ENCODE results near the gene PAK6.

Gene PAK6

DNA sequence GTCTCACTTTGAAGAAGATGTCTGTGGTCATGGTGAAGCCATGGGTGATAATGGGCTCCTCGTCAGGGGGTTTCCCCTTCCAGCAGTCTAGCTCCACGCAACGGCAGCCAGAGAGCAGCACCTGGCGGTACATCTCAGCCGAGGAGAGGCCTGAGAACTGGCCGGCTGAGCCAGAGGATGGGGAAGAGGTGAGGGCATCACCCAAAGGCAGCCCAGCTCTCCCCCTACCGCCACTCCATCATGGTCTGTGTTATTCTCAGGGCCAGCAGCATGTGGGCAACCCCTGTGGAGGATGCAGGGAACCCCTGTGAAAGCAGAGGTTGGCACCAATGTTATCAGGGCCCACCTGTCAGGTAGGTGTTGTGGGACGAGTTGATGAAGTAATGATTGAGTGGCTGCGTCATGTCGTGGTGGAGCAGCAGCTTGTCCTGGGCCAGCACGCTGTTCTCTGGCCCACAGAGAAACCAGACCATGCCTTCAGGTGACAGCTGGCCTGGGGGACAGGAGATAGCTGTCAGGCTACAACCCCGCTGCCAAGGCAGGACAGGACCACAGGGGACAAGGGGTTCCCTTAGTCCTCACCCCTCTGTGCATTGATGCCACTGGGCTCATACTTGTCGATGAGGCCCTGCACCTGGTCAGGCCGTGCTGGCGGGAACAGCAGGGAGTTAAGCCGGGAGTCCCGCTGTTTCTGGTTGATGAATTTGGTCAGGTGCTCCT, 59.5 kb downstream of the PAK6 start:
- Histone ChIP-seq H2AFZ (ENCODE audit: low read length) (no peak overlapping the region), H3K9ac (ENCODE audit: low read depth, low read length, poor library complexity, severe bottlenecking) (no peak overlapping the region), H3K4me1 (ENCODE audit: insufficient read depth, low read length, poor library complexity, severe bottlenecking) (peaks cover 4% of the 10 kb centered on the region), H3K27me3 (ENCODE audit: insufficient read depth, low read length, poor library complexity, severe bottlenecking) (no peaks in the 10 kb centered on the region), H3F3A (ENCODE audit: low read depth) (no peaks in the 10 kb centered on the region), H3K9me3 (ENCODE audit: insufficient read depth, low read depth, low read length) (peaks cover 5% of the 10 kb centered on the region; the same call in 1 of the 2 replicates), H4K20me1 (ENCODE audit: insufficient read depth, low read length, poor library complexity, severe bottlenecking) (no peaks in the 10 kb centered on the region), H3K4me3 (ENCODE audit: low read length, poor library complexity, severe bottlenecking) (no peak overlapping the region), H3K79me2 (ENCODE audit: insufficient read depth, low read length) (peaks cover 13% of the 10 kb centered on the region; the same call in 1 of the 2 replicates), H3K9me2 (replicated peaks; ENCODE audit: low read depth, low read length) (no peaks in the 10 kb centered on the region), H3K36me3 (ENCODE audit: insufficient read depth, low read length) (peaks cover 30% of the 10 kb centered on the region; the same call in 1 of the 2 replicates), H3K4me2 (ENCODE audit: low read depth, low read length, poor library complexity, severe bottlenecking) (no peak overlapping the region)
- TF ChIP-seq, protein P1, sequence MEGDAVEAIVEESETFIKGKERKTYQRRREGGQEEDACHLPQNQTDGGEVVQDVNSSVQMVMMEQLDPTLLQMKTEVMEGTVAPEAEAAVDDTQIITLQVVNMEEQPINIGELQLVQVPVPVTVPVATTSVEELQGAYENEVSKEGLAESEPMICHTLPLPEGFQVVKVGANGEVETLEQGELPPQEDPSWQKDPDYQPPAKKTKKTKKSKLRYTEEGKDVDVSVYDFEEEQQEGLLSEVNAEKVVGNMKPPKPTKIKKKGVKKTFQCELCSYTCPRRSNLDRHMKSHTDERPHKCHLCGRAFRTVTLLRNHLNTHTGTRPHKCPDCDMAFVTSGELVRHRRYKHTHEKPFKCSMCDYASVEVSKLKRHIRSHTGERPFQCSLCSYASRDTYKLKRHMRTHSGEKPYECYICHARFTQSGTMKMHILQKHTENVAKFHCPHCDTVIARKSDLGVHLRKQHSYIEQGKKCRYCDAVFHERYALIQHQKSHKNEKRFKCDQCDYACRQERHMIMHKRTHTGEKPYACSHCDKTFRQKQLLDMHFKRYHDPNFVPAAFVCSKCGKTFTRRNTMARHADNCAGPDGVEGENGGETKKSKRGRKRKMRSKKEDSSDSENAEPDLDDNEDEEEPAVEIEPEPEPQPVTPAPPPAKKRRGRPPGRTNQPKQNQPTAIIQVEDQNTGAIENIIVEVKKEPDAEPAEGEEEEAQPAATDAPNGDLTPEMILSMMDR (conservative IDR thresholded peaks at IDR 0.05; ENCODE audit: low read length) = no peak
- no peak for TF ChIP-seq EZH2phosphoT487 (IDR thresholded peaks at IDR 0.05; ENCODE audit: borderline replicate concordance)

DNA sequence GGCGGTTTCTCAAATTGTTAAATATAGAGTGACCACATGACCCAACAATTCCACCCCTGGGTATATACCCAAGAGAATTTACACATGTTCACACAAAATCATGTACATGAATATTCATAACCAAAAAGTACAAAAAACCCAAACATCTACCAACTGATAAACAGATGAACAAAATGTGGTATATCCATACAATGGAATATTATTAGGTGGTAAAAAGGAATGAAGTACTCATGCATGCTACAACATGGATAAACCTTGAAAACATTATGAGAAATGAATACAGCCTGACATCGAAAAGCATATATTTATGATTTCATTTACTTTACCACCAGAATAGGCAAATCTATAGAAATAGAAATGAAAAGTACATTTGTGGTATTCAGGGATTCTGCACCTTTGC, 61.5 kb downstream of the PAK6 start:
- H2AFZ ChIP-seq (ENCODE audit: low read length) = no peak overlapping the region
- no peak for TF ChIP-seq EZH2phosphoT487 (IDR thresholded peaks at IDR 0.05; ENCODE audit: borderline replicate concordance)
- H3K9me3 ChIP-seq (ENCODE audit: insufficient read depth, low read depth, low read length) = peaks cover 5% of the 10 kb centered on the region; the same call in 1 of the 2 replicates
- H3K27me3 ChIP-seq (ENCODE audit: insufficient read depth, low read length, poor library complexity, severe bottlenecking) = no peaks in the 10 kb centered on the region
- H3K9ac ChIP-seq (ENCODE audit: low read depth, low read length, poor library complexity, severe bottlenecking) = no peak overlapping the region
- no peaks in the 10 kb centered on the region for H3F3A ChIP-seq (ENCODE audit: low read depth)
- no peak overlapping the region for H3K4me2 ChIP-seq (ENCODE audit: low read depth, low read length, poor library complexity, severe bottlenecking)
- peaks cover 11% of the 10 kb centered on the region for H4K20me1 ChIP-seq (ENCODE audit: insufficient read depth, low read length, poor library complexity, severe bottlenecking)
- no peaks in the 10 kb centered on the region for H3K9me2 ChIP-seq (replicated peaks; ENCODE audit: low read depth, low read length)
- H3K4me1 ChIP-seq (ENCODE audit: insufficient read depth, low read length, poor library complexity, severe bottlenecking) = peaks cover 19% of the 10 kb centered on the region
- peaks cover 32% of the 10 kb centered on the region for H3K79me2 ChIP-seq (ENCODE audit: insufficient read depth, low read length)
- no peak overlapping the region for H3K4me3 ChIP-seq (ENCODE audit: low read length, poor library complexity, severe bottlenecking)
- H3K36me3 ChIP-seq (ENCODE audit: insufficient read depth, low read length) = peaks cover 30% of the 10 kb centered on the region; the same call in 1 of the 2 replicates

DNA sequence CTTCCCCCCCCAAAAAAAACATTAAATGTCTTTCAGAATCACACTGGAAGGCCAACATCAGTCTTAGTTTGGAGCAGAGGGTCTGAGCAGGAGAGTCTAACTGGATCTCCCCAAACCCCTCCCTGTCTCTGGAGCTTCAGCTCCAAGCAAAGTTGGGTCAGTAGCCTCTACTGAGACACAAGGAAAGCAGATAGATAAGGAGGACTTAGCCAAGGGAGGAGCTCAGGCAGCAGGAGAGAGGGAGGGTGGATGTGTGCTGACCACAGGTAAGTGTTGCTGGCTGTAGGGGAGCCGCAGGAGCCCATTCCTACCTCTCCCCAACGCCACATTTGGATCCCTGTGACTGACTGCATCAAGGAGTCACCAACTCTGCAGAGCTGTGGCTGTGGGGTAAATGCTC, 61.9 kb downstream of the PAK6 start:
- no peaks in the 10 kb centered on the region for H3K27me3 ChIP-seq (ENCODE audit: insufficient read depth, low read length, poor library complexity, severe bottlenecking)
- no peaks in the 10 kb centered on the region for H3K9me2 ChIP-seq (replicated peaks; ENCODE audit: low read depth, low read length)
- TF ChIP-seq, protein P1 (conservative IDR thresholded peaks at IDR 0.05; ENCODE audit: low read length) = no peak
- TF ChIP-seq EZH2phosphoT487 (IDR thresholded peaks at IDR 0.05; ENCODE audit: borderline replicate concordance) = no peak
- H3K4me3 ChIP-seq (ENCODE audit: low read length, poor library complexity, severe bottlenecking) = no peak overlapping the region
- peaks cover 11% of the 10 kb centered on the region for H4K20me1 ChIP-seq (ENCODE audit: insufficient read depth, low read length, poor library complexity, severe bottlenecking)
- no peaks in the 10 kb centered on the region for H3F3A ChIP-seq (ENCODE audit: low read depth)
- peaks cover 5% of the 10 kb centered on the region; the same call in 1 of the 2 replicates for H3K9me3 ChIP-seq (ENCODE audit: insufficient read depth, low read depth, low read length)
- no peak overlapping the region for H3K9ac ChIP-seq (ENCODE audit: low read depth, low read length, poor library complexity, severe bottlenecking)
- H3K4me2 ChIP-seq (ENCODE audit: low read depth, low read length, poor library complexity, severe bottlenecking) = no peak overlapping the region
- H3K79me2 ChIP-seq (ENCODE audit: insufficient read depth, low read length) = peaks cover 36% of the 10 kb centered on the region
- no peak overlapping the region for H2AFZ ChIP-seq (ENCODE audit: low read length)
- H3K4me1 ChIP-seq (ENCODE audit: insufficient read depth, low read length, poor library complexity, severe bottlenecking) = peaks cover 23% of the 10 kb centered on the region
- peaks cover 30% of the 10 kb centered on the region; the same call in 1 of the 2 replicates for H3K36me3 ChIP-seq (ENCODE audit: insufficient read depth, low read length)

All from Loucy (cell line).